GM12892 (cell line): ENCODE results near the gene ZC3H12D.

Source experiments
- POLR2A ChIP-seq: IDR thresholded peaks from 2 replicates; pipeline ENCODE4 v1.6.1; 2011; ENCODE audit warnings: low read depth, low read length, control low read depth
- POLR2AphosphoS5 ChIP-seq: IDR thresholded peaks from 2 replicates; pipeline ENCODE4 v1.6.1; 2011; ENCODE audit warnings: low read depth, low read length, control low read depth

- TF ChIP-seq POLR2AphosphoS5 = no peak
- no peak for TF ChIP-seq POLR2A
Measured at GRCh38 chr6:149500096-149500495, 15.3 kb upstream of the ZC3H12D start.
